ENCODE results near the gene IL1RAP.

- TF ChIP-seq POLR2A (IDR thresholded peaks at IDR 0.05) (no peak), CTCF (IDR thresholded peaks at IDR 0.05 in 8 of 11, conservative IDR thresholded peaks at IDR 0.05 in 3 of 11) (no peak), POLR2AphosphoS5 (IDR thresholded peaks at IDR 0.05) (no peak)
Observed at GRCh38 chr3:190525634-190526033, 11.7 kb downstream of the IL1RAP start.

All from spleen (tissue), 7 donors.